OCI-LY1 (cell line): ENCODE data around the gene C9orf40.

Source experiments
- H2AFZ ChIP-seq: fragments of 200-600 bp; sonication (generic), shearing (Covaris generic); 2 replicates; pipeline ENCODE4 v1.6.0; 2014; ENCODE audit warnings: antibody characterized with exemption, mild to moderate bottlenecking, low read length
- H3F3A ChIP-seq: fragments of 200-600 bp; sonication (generic), shearing (Covaris generic); 2 replicates; pipeline ENCODE4 v1.6.0; 2014; ENCODE audit warnings: mild to moderate bottlenecking, antibody characterized with exemption, low read length, moderate library complexity; ENCODE audit not compliant: insufficient read depth
- H3K27ac ChIP-seq: fragments of 200-600 bp; sonication (generic); 2 replicates; pipeline ENCODE4 v1.5.1; 2014; ENCODE audit warnings: low read length, mixed run types, mild to moderate bottlenecking, low read depth; ENCODE audit not compliant: poor library complexity, severe bottlenecking
- H3K27me3 ChIP-seq: fragments of 200-600 bp; sonication (generic); 2 replicates; pipeline ENCODE4 v1.6.0; 2014; ENCODE audit warnings: antibody characterized with exemption, mild to moderate bottlenecking, low read length, moderate library complexity; ENCODE audit not compliant: insufficient read depth
- H3K36me3 ChIP-seq: fragments of 200-600 bp; sonication (generic); 2 replicates; pipeline ENCODE4 v1.6.1; 2014; ENCODE audit warnings: mild to moderate bottlenecking, antibody characterized with exemption, low read length, moderate library complexity, mixed read lengths; ENCODE audit not compliant: insufficient read depth
- H3K4me1 ChIP-seq: fragments of 200-600 bp; sonication (generic); 2 replicates; pipeline ENCODE4 v1.5.1; 2014; ENCODE audit warnings: mild to moderate bottlenecking, low read length, moderate library complexity; ENCODE audit not compliant: insufficient read depth, severe bottlenecking
- H3K4me2 ChIP-seq: fragments of 200-600 bp; sonication (generic), shearing (Covaris generic); 2 replicates; pipeline ENCODE4 v1.6.1; 2014; ENCODE audit warnings: low read length
- H3K4me3 ChIP-seq: fragments of 200-600 bp; sonication (generic); 2 replicates; pipeline ENCODE4 v1.5.1; 2014; ENCODE audit warnings: low read length, low read depth, mild to moderate bottlenecking, mixed read lengths; ENCODE audit not compliant: poor library complexity, severe bottlenecking
- H3K79me2 ChIP-seq: fragments of 200-600 bp; shearing (Covaris generic); 2 replicates; pipeline ENCODE4 v1.6.1; 2016; ENCODE audit warnings: mixed run types, low read length, mixed read lengths; ENCODE audit not compliant: insufficient read depth
- H3K9ac ChIP-seq: fragments of 200-600 bp; sonication (generic), shearing (Covaris generic); 2 replicates; pipeline ENCODE4 v1.6.1; 2014; ENCODE audit warnings: mild to moderate bottlenecking, low read length, mixed read lengths
- H3K9me2 ChIP-seq: fragments of 200-600 bp; sonication (generic), shearing (Covaris generic); 2 replicates; pipeline ENCODE4 v1.6.1; 2014; ENCODE audit warnings: low read depth, mild to moderate bottlenecking, low read length, mixed read lengths
- H3K9me3 ChIP-seq: fragments of 200-600 bp; shearing (Covaris generic); 2 replicates; pipeline ENCODE4 v1.6.1; 2014; ENCODE audit warnings: low read length, mixed read lengths
- H4K20me1 ChIP-seq: fragments of 200-600 bp; sonication (generic), shearing (Covaris generic); 2 replicates; pipeline ENCODE4 v1.6.0; 2016; ENCODE audit warnings: mild to moderate bottlenecking, low read length; ENCODE audit not compliant: insufficient read depth
- EZH2 ChIP-seq: fragments of 200-600 bp; sonication (generic), shearing (Covaris generic); IDR thresholded peaks from 2 replicates; pipeline ENCODE4 v1.8.0; 2017; ENCODE audit warnings: borderline replicate concordance, mixed run types, mild to moderate bottlenecking, antibody characterized with exemption, low read length, moderate library complexity, mixed read lengths
- TF ChIP-seq, protein P1 (sequence below): fragments of 200-600 bp; sonication (generic), shearing (Covaris generic); IDR thresholded peaks from 2 replicates; pipeline ENCODE4 v1.5.1; 2017; ENCODE audit warnings: mild to moderate bottlenecking, antibody characterized with exemption, low read length, moderate library complexity, mixed read lengths

Gene C9orf40

DNA sequence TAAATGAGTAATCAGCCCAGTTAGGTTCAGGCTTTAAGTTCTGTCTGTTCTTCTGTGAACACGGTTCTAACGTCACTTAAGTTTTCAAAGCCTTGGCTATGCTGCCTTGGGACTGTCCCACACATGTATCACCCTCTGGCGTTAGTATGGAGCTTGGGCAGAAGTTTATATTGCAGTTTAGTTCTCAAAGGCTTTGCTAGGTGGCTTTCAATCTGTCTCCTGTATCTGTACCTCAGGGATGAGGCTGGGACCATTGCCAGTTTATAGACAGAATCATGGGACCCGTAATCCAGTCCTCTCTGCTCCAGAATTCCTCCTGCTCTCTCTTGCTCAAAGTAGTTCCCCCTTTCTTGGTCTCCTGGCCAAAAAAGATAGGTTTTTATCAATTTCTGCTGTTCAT lies 12.1 kb downstream of the C9orf40 start:
- Histone ChIP-seq H3K4me3 (no peak overlapping the region), H3K4me1 (no peaks in the 10 kb centered on the region), H3K79me2 (no peaks in the 10 kb centered on the region), H3K27me3 (no peaks in the 10 kb centered on the region), H4K20me1 (no peaks in the 10 kb centered on the region), H3F3A (no peaks in the 10 kb centered on the region), H3K36me3 (no peaks in the 10 kb centered on the region), H2AFZ (no peak overlapping the region), H3K4me2 (no peak overlapping the region), H3K27ac (no peak overlapping the region), H3K9ac (no peak overlapping the region), H3K9me3 (no peaks in the 10 kb centered on the region), H3K9me2 (no peaks in the 10 kb centered on the region)
- TF ChIP-seq, protein P1, sequence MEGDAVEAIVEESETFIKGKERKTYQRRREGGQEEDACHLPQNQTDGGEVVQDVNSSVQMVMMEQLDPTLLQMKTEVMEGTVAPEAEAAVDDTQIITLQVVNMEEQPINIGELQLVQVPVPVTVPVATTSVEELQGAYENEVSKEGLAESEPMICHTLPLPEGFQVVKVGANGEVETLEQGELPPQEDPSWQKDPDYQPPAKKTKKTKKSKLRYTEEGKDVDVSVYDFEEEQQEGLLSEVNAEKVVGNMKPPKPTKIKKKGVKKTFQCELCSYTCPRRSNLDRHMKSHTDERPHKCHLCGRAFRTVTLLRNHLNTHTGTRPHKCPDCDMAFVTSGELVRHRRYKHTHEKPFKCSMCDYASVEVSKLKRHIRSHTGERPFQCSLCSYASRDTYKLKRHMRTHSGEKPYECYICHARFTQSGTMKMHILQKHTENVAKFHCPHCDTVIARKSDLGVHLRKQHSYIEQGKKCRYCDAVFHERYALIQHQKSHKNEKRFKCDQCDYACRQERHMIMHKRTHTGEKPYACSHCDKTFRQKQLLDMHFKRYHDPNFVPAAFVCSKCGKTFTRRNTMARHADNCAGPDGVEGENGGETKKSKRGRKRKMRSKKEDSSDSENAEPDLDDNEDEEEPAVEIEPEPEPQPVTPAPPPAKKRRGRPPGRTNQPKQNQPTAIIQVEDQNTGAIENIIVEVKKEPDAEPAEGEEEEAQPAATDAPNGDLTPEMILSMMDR: peak; percentile 47; the same call in 1 of the 2 replicates
- TF ChIP-seq EZH2: no peak

DNA sequence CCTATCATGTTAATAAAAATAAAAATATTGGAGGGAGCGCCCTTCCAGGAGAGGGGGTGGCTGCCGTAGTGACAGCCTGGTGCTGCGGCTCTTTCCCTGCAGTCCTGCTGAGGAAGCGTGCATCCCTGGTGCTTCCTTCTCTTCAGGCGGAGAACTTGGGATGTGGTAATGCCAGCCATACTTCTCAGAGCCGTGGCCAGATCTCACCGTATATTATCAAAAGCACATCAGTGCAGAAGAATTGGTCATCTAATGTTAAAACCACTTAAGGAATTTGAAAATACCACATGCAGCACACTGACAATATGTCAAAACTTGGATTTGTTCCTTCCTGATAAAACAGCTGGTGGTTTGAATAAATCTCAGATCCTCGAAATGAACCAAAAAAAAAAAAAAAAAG lies 17.7 kb downstream of the C9orf40 start:
- Histone ChIP-seq H3K4me3 (no peak overlapping the region), H3K9me2 (no peaks in the 10 kb centered on the region), H4K20me1 (no peaks in the 10 kb centered on the region), H3K9me3 (no peaks in the 10 kb centered on the region), H3K36me3 (no peaks in the 10 kb centered on the region), H3K79me2 (no peaks in the 10 kb centered on the region), H3K27ac (no peak overlapping the region), H2AFZ (no peak overlapping the region), H3K9ac (no peak overlapping the region), H3K4me1 (no peaks in the 10 kb centered on the region), H3K4me2 (no peak overlapping the region), H3K27me3 (no peaks in the 10 kb centered on the region), H3F3A (no peaks in the 10 kb centered on the region)
- TF ChIP-seq, protein P1: no peak
- no peak for TF ChIP-seq EZH2

DNA sequence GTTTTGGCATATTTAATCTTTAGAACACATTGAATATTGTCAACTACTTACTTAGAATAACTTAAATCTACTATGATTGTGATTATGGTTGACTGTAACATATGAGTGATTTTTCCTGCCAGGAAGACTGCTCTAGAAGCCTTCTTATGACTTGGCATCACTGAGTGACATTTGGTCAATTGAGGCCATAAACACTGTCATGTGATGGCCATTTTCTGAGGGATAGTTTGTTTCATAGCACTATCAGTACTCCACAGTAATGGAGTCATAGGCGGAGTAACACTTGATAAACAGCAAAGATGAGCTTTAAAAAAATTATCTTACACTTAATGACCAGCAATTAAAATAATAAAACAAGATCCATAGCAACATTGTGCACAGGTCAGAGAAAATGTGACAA lies 31.0 kb downstream of the C9orf40 start:
- Histone ChIP-seq H3K27ac (no peak overlapping the region), H2AFZ (no peak overlapping the region), H3K9ac (no peak overlapping the region), H3K27me3 (no peaks in the 10 kb centered on the region), H3F3A (no peaks in the 10 kb centered on the region), H3K4me2 (no peak overlapping the region), H3K9me3 (no peaks in the 10 kb centered on the region), H4K20me1 (no peaks in the 10 kb centered on the region), H3K4me3 (no peak overlapping the region), H3K79me2 (no peaks in the 10 kb centered on the region), H3K4me1 (no peaks in the 10 kb centered on the region), H3K9me2 (no peaks in the 10 kb centered on the region), H3K36me3 (no peaks in the 10 kb centered on the region)
- TF ChIP-seq, protein P1: no peak
- TF ChIP-seq EZH2: no peak
